IPS-NIHi11 (cell line): Measurements from ENCODE around the gene LRP1B.
A peak's percentile ranks its signal among the peaks of the same experiment; 100 is the strongest.

Source experiments
- DNase-seq: peaks from one replicate; pipeline ENCODE4 v3.0.0; 2012; ENCODE audit warnings: mixed read lengths, low spot score

LRP1B gene

DNA sequence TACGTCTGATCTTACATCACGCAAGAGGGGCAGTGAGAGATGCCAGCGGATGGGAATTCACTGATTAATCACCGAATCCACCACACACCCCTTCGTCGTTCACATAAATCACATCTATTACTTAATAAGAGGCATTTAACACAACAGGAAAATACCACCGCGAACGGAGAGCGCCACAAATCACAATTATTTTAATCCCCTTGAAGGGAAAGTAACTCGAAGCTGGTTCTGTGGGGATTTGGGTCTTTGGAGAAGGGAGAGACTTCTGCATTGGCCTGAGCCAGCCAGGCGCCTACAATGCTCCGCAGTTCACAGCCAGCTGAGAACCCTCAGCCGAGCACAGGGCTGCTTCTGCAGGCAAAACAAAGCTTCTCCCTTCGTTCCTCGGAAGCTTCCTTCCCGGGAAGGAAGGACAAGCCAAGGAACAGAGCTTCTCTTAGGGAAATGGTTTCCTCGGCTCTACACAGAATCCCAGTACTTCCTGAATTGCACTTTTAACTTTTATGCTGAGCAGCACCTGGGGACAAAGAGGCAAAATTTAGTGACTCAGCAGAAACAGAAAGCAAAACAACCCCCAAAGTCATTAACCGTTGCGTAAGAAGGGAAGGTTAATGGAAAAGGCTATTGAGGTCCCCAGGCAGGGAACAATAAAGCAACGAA is at the start of gene LRP1B:
Gene LRP1B (minus strand): TSS at position 7 of the 660 bp plus-strand sequence. CDS start 287 bp downstream, outside the sequence.
- DNase-seq, result peak; percentile 36

DNA sequence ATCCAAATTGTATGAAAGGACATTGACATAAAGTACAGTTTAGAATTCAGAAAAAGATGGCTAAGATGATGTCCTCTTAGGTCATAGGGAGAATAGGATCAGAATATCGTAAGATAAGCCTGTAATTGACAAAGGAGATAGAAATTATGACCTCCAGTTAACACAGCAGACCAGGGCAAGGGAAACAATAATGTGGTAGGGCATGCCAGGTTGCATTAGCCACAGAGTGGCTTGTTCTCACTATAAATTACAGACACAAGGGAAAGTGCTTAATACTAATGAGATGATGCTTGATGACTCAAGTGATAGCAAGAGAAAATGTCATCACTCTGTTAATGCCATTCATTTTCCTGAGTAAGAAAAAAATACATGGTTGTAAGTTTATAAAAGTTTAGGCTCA is 48.9 kb upstream of the LRP1B start:
- no peak for DNase-seq

DNA sequence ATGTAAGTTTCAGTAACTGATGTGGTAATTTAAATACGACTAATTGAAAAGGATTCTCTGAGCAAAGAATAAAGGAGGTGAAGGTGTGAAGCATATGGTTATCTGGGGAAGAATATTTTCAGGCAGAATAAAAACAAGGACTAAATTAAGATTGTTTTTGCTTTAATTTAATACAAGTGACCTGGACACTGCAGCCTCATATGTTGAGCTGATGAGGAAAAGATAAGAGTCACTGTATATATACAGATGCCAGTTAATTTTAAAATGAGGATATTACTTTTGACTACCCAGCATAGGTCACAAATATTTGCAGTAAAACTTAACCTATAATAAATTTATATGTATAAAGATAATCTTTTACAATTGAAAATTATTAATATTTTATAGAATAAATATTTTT is 47.8 kb upstream of the LRP1B start:
- DNase-seq, result no peak

DNA sequence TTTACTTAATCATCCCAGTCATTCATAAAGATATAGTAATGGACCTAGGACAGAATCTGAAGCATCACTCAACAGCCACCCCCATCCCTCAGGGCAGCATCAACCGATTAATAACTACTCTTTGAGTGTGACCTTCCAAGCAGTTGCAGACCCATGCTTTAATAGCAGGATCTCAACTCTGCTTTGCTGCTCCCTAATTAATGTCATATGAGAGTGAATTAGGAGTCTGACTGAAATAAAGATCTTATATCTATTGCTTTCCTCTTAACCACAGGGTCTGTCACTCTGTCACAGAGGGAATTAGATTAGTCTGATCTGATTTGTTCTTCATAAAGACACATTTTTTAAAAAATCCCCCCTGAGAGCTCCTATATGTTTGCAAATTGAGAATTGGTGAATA is 46.1 kb upstream of the LRP1B start:
- DNase-seq, result no peak

DNA sequence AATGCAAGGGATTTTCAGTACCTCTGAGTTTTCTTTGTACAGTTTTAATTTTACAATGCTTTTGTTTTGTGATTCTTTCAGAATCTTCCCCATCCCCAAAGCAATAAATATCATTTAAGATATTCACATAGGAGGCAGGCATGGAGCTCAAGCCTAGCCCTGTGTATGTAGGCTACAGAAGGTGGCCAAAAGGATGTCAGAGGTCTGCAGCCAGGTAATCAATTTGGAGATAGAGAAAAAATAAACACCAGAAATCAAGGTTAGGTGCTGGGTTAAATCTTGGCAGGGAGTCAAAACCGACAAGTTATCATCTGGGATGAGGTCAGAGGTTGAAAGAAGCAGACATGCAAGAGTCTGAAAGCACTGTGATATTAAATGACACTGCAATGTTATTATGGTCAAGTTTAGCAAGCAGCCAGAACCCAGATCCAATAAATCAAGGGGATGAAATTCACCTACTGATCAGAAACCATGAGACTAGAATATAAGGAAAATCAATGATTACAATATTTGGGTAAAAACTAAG is 45.1 kb upstream of the LRP1B start:
- no peak for DNase-seq

DNA sequence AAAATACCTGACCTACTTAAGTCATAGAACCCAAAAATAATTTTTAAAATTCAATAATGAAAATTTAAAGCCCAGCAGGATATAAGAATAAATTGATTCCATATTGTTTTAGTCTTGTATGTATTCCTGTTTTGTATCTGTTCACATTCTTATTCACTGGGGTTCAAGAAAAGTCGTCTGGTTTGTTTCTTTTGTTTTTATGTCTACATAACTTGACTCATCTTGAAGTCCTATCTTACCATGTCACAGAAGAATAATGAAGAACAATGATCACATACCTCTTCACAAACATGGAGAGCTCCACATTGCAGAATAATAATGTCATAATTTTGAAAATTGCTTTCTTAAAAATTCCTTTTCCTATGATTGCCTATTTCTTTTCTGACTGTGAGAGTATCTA is 43.4 kb upstream of the LRP1B start:
- DNase-seq, result no peak

DNA sequence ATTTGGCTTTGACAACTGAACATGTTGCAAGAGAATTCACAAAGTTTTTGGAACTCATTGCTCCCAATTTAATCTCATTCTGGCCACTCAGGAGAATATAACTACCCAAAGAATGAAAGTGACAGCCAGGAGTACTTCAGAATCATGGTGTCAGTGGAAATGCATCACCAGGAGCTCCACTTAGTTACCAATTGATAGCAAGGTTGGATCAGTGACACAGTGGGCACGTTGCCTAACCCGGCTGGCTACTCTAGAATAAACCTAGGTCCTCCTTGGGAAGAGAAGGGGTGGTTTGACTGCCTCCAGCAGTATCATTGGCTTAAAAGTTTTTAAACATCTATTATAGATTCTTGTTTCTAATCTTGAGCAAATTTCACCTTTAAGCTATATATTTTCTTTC is 40.0 kb upstream of the LRP1B start:
- DNase-seq, result no peak

DNA sequence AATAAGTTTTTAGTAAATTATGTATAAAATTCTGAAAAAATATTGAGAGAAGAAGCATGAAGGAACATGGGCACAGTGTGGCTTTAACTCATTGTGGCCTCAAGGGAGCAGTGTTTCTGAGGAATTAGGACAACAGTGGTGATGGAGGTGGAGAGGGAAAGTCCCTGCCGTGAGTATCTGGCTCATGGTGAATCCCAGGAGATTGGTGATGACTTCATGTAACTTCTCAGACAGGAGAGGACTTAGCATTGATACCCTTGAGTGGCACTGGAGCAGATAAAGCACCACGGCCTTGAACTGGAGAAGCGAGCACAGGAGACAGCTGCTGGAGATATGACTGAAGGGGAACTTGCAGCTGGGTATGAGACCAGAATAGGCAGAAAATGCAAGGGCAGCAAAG is 35.0 kb upstream of the LRP1B start:
- peak; percentile 39 for DNase-seq

DNA sequence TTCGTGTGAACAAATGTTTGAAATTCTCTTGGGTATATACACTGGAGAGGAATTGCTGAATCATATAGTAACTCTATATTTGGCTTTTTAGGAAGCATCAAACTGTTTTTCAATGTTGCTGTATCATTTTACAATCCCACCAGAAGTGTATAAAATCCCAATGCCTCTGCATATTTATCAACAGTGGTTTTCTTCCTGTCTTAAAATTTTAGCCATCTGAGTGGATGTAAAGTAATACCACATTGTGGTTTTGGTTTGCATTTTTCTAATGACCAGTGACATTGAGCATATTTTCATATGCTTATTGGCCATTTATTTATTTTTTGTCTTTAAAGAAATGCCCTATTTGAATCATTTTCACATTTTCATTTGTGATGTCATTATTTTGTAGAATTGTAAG is 22.8 kb upstream of the LRP1B start:
- no peak for DNase-seq

DNA sequence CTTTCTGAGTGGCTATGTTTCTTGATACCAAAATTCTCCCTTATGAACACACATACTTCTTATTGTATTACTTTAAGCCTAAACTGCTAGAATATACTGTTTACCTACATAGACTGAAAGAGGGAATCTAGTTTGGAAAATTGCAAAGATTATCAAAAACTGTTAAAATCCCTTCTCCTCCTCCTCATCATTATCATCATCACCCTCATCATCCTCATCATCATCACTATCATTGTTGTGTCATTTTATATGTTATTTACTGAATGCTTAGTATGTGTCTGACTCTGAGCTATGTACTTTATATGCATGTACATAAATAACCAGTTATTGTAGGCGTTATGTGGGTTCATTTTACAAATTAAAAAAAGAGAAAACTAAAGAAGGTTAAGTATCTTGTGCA is 19.6 kb upstream of the LRP1B start:
- DNase-seq, result no peak

DNA sequence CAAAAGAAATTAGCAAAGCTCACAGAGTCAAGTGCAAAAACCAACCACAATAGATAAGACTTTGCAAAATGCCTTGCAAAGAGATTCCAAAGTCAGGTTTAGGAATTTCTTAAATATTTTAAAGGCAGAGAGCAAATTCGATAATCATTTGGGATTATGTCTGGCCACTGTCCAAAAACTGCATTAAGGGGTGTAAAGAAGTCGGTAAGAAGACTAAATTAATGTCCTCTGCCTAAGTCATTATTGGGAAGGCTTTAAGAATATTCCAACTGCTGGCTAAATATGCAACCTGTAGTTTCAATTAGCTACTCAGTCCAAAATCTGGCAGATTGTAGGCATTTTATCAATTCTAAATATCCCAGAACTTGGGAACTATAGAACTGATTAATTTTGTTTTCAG is 13.7 kb upstream of the LRP1B start:
- DNase-seq, result no peak

DNA sequence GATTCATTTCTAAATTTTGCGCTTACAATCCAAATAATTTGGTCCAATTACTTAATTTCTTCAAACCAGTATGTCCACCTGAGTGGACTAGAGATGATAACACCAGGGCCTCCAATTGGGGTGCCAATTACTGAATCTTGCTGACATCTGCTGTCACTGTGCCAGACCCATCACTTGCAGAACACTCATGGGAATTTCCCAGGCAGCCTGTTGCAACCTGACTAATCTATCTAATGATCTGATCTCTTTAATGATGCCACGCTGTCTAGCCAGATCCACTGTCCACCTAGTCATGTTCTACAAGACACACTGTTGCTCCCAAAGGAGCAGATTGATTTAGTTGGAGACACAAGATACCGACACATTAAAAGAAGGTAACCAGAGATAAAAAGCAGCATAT is 11.8 kb upstream of the LRP1B start:
- DNase-seq, result no peak

DNA sequence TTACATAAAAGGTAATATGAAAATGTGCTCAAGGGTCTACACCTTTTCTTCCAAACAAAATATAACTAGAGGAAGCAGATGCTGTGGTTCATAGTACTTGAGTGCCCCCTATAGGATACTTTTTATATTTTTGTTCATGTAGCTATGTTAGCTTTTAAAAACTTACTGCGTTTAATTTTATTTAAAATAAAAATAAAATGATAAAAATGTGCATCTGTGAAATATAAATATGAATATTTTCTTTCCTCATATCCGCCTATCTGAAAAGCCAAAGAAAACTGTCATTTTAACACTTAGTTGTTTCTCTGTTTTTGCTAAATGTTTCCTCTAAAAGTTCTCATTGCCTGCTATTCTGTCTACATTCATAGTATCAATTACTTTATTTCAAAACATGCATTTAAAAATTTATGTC is 9.6 kb upstream of the LRP1B start:
- DNase-seq, result no peak

DNA sequence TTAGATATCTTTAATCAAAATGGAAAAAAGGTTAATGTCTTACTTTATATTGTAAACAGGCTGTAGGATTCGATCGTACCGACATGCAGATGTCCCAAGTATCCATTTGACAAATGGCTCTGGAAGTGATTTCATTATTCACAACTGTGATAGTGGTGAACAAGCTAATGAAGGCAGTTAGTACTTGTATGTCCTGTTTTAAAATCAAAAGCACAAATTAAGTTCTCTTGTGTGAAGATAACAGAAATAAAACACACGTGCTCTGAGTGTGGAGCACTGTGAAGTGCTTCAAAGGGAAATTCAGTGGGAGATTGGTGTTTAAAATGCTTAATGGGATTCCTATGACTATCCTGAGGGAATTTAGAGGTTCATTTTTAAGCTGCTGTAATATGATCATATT is 8.6 kb upstream of the LRP1B start:
- no peak for DNase-seq

DNA sequence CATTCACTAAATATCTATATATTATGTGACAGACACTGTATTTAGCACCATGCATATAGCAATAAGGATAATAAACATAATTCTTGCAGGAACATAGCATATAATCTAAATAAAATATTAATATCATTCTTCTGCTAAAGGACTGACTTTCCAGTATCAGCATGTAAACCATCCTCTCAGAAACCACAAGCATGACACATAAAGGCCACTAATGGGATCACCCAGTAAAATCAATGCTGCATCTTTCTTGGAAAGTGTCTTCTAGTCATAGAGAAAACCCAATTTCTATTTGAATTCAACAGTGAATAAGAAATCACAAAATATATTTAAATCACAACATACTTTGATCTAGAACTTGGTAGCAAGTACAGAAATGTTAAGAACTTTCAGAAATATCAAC is 5.8 kb upstream of the LRP1B start:
- no peak for DNase-seq

DNA sequence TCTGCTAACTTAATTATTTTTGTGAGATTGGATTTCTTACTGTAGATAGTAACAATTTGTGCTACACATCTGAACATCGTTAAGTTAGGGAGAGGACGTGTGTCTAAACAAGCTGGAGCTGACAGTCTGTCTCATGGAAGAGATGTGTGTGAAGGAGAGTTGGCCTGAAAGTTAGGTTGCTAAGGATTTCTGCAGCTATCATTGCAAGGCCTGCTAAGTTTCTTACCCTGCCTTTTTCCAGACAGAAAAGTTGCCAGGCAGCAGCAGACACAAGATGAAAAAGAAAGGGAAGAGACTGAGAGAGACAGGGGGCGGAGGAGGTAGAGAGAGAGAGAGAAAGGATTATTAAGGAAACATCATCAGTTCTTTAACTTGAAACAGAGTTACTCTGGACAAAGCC is 4.1 kb upstream of the LRP1B start:
- DNase-seq, result no peak

DNA sequence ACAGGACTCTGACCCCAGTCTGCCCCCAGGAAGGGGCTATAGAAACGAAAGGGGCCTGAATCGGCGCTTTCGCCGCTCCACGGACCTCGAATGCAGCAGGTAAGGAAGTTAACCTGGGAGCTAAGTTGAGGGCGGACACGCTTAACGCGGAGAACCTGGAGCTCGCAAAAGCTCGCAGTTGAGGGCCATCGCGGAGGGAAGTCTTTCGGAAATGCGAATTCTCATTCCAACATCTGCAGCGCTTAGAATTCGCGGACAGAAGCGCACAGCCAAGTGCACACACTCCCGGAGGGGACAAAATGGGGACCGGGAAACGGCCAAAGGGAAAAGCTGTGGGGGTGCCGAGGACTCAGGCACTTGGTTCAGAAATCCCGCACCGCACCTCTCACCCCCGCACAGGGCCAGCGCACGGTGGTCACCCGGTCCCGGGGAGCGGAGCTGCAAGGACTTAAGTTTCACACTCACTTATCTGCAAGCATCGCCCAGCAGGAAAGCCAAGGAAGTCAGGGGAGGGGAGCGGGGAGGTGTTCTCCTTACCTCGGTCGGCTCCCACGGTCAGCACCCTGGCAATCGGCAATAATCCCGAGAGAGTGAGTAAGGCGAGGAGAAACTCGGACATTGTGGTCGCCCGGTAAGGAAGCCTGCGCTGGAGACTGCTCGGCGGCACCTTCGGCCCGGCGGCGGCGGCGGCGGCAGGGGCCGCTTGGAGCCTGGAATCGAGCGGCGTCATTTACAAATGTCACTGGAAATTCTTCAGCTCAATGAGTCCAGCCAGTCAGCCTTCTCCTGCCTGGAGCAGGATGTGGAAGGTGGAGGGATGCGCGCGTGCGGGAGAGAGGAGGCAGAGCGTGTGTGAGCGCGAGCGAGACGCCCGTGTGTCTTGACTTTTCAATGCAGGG is 456 bp downstream of the LRP1B start:
- DNase-seq, result peak; percentile 52

DNA sequence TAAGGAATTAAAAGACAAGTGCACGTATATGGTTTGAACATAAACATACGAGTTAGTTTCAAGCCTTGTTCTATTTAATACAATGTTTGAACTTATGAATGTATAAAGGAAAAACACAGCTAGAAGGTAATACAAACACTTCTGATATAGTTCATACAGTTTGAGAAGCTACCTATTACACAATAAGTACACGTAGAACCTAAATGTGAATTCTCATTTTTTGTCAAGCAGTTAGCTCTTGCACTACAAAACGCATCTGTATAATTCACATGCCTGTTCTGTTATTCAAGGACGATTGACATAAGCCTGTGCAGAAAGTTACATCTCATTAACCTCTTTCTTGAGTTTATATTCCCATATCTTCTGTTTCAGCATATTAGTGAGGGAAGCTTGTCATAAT is 2.7 kb downstream of the LRP1B start:
- DNase-seq, result no peak

DNA sequence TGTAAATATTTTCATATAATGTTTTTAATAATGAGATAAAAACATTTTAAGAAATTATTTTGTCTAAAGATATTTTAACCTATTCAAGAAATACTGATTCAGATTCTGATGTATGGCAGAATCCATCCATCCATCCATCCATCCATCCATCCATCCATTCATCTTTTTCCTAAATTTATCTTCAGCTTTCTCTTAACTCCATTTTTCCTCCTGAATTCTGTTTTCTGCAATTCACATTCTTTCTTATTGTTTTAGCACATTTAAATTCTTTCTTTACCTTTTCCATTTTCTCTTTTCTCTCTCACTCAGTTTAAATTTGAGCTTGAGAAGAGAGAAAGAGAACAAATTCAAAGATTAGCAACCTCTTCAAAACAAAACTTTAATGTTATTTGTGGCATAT is 3.6 kb downstream of the LRP1B start:
- no peak for DNase-seq

DNA sequence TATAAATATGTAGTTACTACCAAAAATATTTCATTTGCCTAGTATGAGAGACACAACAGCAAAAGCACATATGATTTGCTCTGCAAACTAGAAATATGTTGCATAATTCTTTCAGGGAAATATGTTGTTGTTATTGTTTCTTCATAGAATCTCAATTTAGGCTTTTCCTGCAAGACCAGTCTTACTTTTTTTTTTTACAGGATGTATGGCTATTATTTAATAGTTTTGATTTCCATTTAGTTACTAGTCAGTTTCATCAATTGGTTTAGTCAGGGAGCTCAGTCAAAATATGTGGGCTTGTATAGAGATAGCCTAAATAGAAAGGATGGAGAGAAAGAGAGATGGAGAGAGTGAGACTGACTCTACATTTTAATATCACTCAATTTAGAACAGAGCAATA is 6.1 kb downstream of the LRP1B start:
- no peak for DNase-seq

DNA sequence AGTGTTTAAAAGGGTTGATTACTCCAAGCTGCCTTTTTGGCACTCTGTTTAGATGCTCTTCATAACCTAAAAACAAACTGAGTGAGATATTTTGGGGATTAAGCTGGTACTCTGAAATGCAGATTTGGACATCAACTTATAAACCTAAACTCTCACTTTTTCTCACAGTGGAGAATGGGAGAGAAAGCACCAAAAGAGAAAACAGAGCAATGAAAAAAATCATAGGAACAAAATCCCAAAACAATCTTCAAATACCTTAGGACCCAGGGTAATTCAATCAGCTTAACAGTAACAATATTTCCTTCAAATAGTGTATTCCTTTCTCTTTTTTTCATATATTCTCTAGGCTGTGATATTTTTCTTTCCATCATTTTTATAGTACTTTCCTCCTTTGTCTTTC is 11.5 kb downstream of the LRP1B start:
- no peak for DNase-seq

DNA sequence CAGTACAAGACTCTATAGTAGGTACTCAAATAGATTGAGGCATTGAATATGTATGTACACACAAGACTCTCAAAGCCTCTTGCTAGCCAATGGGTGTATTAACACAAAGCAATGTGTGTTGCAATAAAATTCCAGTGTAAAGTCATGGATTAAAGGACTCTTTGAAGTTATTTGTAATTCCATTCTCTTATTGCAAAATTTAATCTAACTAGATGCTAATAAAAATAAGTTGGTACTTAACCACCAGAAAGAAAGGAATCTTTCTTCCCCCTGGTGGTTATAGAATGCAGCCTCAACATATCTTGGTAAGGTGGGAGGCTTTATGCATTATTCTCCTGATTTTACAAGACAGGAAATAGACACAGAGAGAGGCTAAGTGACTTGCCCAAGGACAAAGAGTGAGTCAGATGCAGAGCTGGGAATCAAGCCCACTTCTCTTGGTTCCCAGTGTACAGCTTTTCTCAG is 18.0 kb downstream of the LRP1B start:
- DNase-seq, result no peak

DNA sequence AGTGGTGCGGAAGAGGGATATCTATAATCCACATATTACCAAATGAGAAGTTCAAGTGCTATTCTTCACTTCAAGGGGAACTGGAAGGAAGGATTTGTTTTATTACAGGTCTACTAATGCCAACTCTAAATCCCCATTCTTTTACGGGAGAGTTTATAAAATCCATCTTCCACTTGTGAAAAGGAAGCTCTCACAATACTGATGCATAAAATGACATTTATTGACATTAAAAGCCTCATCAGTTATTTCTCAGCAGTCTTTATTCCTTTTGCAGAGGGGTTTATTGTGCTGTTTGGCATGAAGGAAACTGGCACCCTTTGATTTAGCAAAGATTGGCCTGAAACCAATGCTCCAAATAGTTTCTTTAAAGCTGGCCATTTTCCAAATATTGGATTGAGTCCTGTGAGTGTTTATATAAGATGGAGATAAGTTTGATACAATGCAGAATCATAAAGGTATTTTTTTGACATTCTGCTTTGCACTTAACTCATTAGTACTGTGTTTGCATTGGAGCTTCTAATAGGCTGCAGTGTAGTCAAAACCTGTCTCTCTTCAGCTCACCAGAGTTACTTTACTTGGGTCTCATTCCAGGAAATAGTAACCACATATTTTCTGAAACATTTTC is 26.6 kb downstream of the LRP1B start:
- DNase-seq, result no peak
